ENCODE measurements around the gene SUCLG2. TPM values are rescaled to one million over a fixed set of nuclear protein-coding genes. Genes with fewer than 3 reads are reported as not detected.

The SUCLG2 gene
- total RNA-seq, 1 donor from 2014 or later = 20.8 TPM

- DNase-seq (ENCODE audit: low read depth) (no peak), FAIRE-seq (no peak)
- Histone ChIP-seq H3K4me1 (ENCODE audit: insufficient read depth, low read length) (no peaks in the 10 kb centered on the region), H3K27me3 (ENCODE audit: insufficient read depth, low read length) (no peaks in the 10 kb centered on the region), H3K27ac (ENCODE audit: low read depth, low read length) (no peak overlapping the region), H2AFZ (ENCODE audit: low read depth, low read length) (no peak overlapping the region), H3K4me3 (ENCODE audit: insufficient read depth, low read depth, low read length) (no peak overlapping the region), H3K79me2 (ENCODE audit: insufficient read depth, low read length) (no peaks in the 10 kb centered on the region), H3K9ac (ENCODE audit: low read length) (no peak overlapping the region), H3K9me3 (ENCODE audit: insufficient read depth, low read depth, low read length) (no peaks in the 10 kb centered on the region), H3K36me3 (ENCODE audit: insufficient read depth, low read length) (peaks cover 4% of the 10 kb centered on the region), H4K20me1 (ENCODE audit: insufficient read depth, low read length) (no peaks in the 10 kb centered on the region), H3K4me2 (ENCODE audit: low read length) (no peak overlapping the region)
- no peak for TF ChIP-seq CTCF (IDR thresholded peaks at IDR 0.05; ENCODE audit: insufficient read depth, low read depth, low read length)
- no peak for TF ChIP-seq EZH2 (IDR thresholded peaks at IDR 0.05; ENCODE audit: insufficient read depth, low read length)
- Mint-ChIP-seq H3K4me1 (ENCODE audit: low read depth, unreplicated experiment) (no peaks in the 10 kb centered on the region), H3K36me3 (ENCODE audit: low read depth, unreplicated experiment) (peaks cover 3% of the 10 kb centered on the region), H3K27ac (ENCODE audit: unreplicated experiment) (no peak overlapping the region), H3K9me3 (ENCODE audit: unreplicated experiment) (no peaks in the 10 kb centered on the region), H3K27me3 (ENCODE audit: low read depth, unreplicated experiment) (no peaks in the 10 kb centered on the region), H3K4me3 (ENCODE audit: unreplicated experiment) (no peak overlapping the region)
These were observed 252.5 kb downstream of the SUCLG2 start for GRCh38 chr3:67401921-67402320.

GRCh38 chr3:67400476-67400875 lies 253.9 kb downstream of the SUCLG2 start:
- no peaks in the 10 kb centered on the region for H3K27me3 ChIP-seq (ENCODE audit: insufficient read depth, low read length)
- H3K9me3 ChIP-seq (ENCODE audit: insufficient read depth, low read depth, low read length) = no peaks in the 10 kb centered on the region
- H3K27ac ChIP-seq (ENCODE audit: low read depth, low read length) = no peak overlapping the region
- TF ChIP-seq EZH2 (IDR thresholded peaks at IDR 0.05; ENCODE audit: insufficient read depth, low read length) (no peak), CTCF (IDR thresholded peaks at IDR 0.05; ENCODE audit: insufficient read depth, low read depth, low read length) (no peak)
- FAIRE-seq (no peak), DNase-seq (ENCODE audit: low read depth) (no peak)
- Mint-ChIP-seq H3K27me3 (ENCODE audit: low read depth, unreplicated experiment) (no peaks in the 10 kb centered on the region), H3K4me1 (ENCODE audit: low read depth, unreplicated experiment) (no peaks in the 10 kb centered on the region), H3K27ac (ENCODE audit: unreplicated experiment) (no peak overlapping the region), H3K4me3 (ENCODE audit: unreplicated experiment) (no peak overlapping the region), H3K36me3 (ENCODE audit: low read depth, unreplicated experiment) (peaks cover 3% of the 10 kb centered on the region), H3K9me3 (ENCODE audit: unreplicated experiment) (peaks cover 2% of the 10 kb centered on the region)
- peaks cover 4% of the 10 kb centered on the region for H3K36me3 ChIP-seq (ENCODE audit: insufficient read depth, low read length)
- H2AFZ ChIP-seq (ENCODE audit: low read depth, low read length) = no peak overlapping the region
- H4K20me1 ChIP-seq (ENCODE audit: insufficient read depth, low read length) = no peaks in the 10 kb centered on the region
- H3K4me1 ChIP-seq (ENCODE audit: insufficient read depth, low read length) = no peaks in the 10 kb centered on the region
- no peak overlapping the region for H3K9ac ChIP-seq (ENCODE audit: low read length)
- no peaks in the 10 kb centered on the region for H3K79me2 ChIP-seq (ENCODE audit: insufficient read depth, low read length)
- H3K4me3 ChIP-seq (ENCODE audit: insufficient read depth, low read depth, low read length) = no peak overlapping the region
- no peak overlapping the region for H3K4me2 ChIP-seq (ENCODE audit: low read length)

GRCh38 chr3:67389176-67389575 lies 265.2 kb downstream of the SUCLG2 start:
- TF ChIP-seq CTCF (IDR thresholded peaks at IDR 0.05; ENCODE audit: insufficient read depth, low read depth, low read length) (no peak), EZH2 (IDR thresholded peaks at IDR 0.05; ENCODE audit: insufficient read depth, low read length) (no peak)
- Histone ChIP-seq H4K20me1 (ENCODE audit: insufficient read depth, low read length) (no peaks in the 10 kb centered on the region), H3K27ac (ENCODE audit: low read depth, low read length) (no peak overlapping the region), H3K79me2 (ENCODE audit: insufficient read depth, low read length) (no peaks in the 10 kb centered on the region), H3K9ac (ENCODE audit: low read length) (no peak overlapping the region), H3K4me1 (ENCODE audit: insufficient read depth, low read length) (no peaks in the 10 kb centered on the region), H3K4me3 (ENCODE audit: insufficient read depth, low read depth, low read length) (no peak overlapping the region), H3K36me3 (ENCODE audit: insufficient read depth, low read length) (no peaks in the 10 kb centered on the region), H3K9me3 (ENCODE audit: insufficient read depth, low read depth, low read length) (no peaks in the 10 kb centered on the region), H3K4me2 (ENCODE audit: low read length) (no peak overlapping the region), H3K27me3 (ENCODE audit: insufficient read depth, low read length) (no peaks in the 10 kb centered on the region), H2AFZ (ENCODE audit: low read depth, low read length) (no peak overlapping the region)
- Mint-ChIP-seq H3K9me3 (ENCODE audit: unreplicated experiment) (peaks cover 7% of the 10 kb centered on the region), H3K27ac (ENCODE audit: unreplicated experiment) (no peak overlapping the region), H3K36me3 (ENCODE audit: low read depth, unreplicated experiment) (peaks cover 10% of the 10 kb centered on the region), H3K27me3 (ENCODE audit: low read depth, unreplicated experiment) (no peaks in the 10 kb centered on the region), H3K4me1 (ENCODE audit: low read depth, unreplicated experiment) (peaks cover 8% of the 10 kb centered on the region), H3K4me3 (ENCODE audit: unreplicated experiment) (no peak overlapping the region)
- FAIRE-seq (no peak), DNase-seq (ENCODE audit: low read depth) (no peak)
